DOHH2 (cell line): ENCODE data around the gene ZDHHC19.

Source experiments
- CTCF ChIP-seq: fragments of 200-600 bp; sonication (generic); IDR thresholded peaks from one replicate; pipeline ENCODE4 v1.5.1; 2014; ENCODE audit warnings: antibody characterized with exemption, mild to moderate bottlenecking, low read depth, low read length; ENCODE audit not compliant: poor library complexity, severe bottlenecking
- EZH2phosphoT487 ChIP-seq: fragments of 200-600 bp; sonication (generic); IDR thresholded peaks from 2 replicates; pipeline ENCODE4 v1.6.1; 2017; ENCODE audit warnings: borderline replicate concordance, mild to moderate bottlenecking, antibody characterized with exemption, low read length, moderate library complexity, mixed read lengths

- TF ChIP-seq CTCF (no peak), EZH2phosphoT487 (no peak)
Measured at GRCh38 chr3:196241704-196242103, 30.5 kb upstream of the ZDHHC19 start.
